NCI-H748 (cell line): ENCODE data around the gene HMGB3.
"Not testable (repeated sequence)": the region's sequence is repeated elsewhere in the genome, so short reads cannot be mapped to it uniquely, and the experiment has no call there.

Experiments
- DNase-seq: peaks from one replicate; lab custom pipeline; 2025; ENCODE audit not compliant: unreplicated experiment; lab: John Stamatoyannopoulos, UW

Gene HMGB3

GRCh38 chrX:150977411-150978162 lies 5.5 kb upstream of the HMGB3 start:
- no peak for DNase-seq

GRCh38 chrX:150980186-150980585 lies 2.9 kb upstream of the HMGB3 start:
- DNase-seq, result no peak

- DNase-seq, result peak; percentile 10
Measured at GRCh38 chrX:150980711-150981110, 2.4 kb upstream of the HMGB3 start.

GRCh38 chrX:150982235-150982787 lies 824 bp upstream of the HMGB3 start:
- DNase-seq, result no peak

GRCh38 chrX:150983521-150984168 lies 510 bp downstream of the HMGB3 start:
- DNase-seq, result peak; percentile 59

- peak; percentile 70 for DNase-seq
Measured at GRCh38 chrX:150984169-150984824, 1.2 kb downstream of the HMGB3 start.

- not testable (repeated sequence) for DNase-seq
Measured at GRCh38 chrX:150987687-150988086, 4.6 kb downstream of the HMGB3 start.

GRCh38 chrX:150989420-150989819 lies 6.3 kb downstream of the HMGB3 start:
- DNase-seq, result no peak

- no peak for DNase-seq
Measured at GRCh38 chrX:150990910-150991309, 7.8 kb downstream of the HMGB3 start.

- DNase-seq, result no peak
Measured at GRCh38 chrX:151000861-151001331, 17.8 kb downstream of the HMGB3 start.

- DNase-seq, result no peak
Measured at GRCh38 chrX:151004085-151004484, 20.9 kb downstream of the HMGB3 start.

GRCh38 chrX:151006410-151007109 lies 23.4 kb downstream of the HMGB3 start:
- no peak for DNase-seq

- DNase-seq, result no peak
Measured at GRCh38 chrX:151009582-151009981, 26.4 kb downstream of the HMGB3 start.

GRCh38 chrX:151013164-151013743 lies 30.1 kb downstream of the HMGB3 start:
- DNase-seq, result no peak

- DNase-seq, result no peak
Measured at GRCh38 chrX:151015684-151016083, 32.5 kb downstream of the HMGB3 start.

GRCh38 chrX:151019856-151020255 lies 36.7 kb downstream of the HMGB3 start:
- DNase-seq, result no peak

- no peak for DNase-seq
Measured at GRCh38 chrX:151030845-151031244, 47.7 kb downstream of the HMGB3 start.

- DNase-seq, result no peak
Measured at GRCh38 chrX:151031391-151031975, 48.3 kb downstream of the HMGB3 start.

- DNase-seq, result no peak
Measured at GRCh38 chrX:151039351-151039750, 56.2 kb downstream of the HMGB3 start.
